K562 (cell line): Measurements from ENCODE around the gene LRRC41. TPM values are rescaled to one million over a fixed set of nuclear protein-coding genes. Genes with fewer than 3 reads are reported as not detected.

Experiments
- FIP1L1 ChIP-seq: fragments of 200-400 bp; formaldehyde crosslinking; IDR thresholded peaks from 2 replicates; pipeline ENCODE4 v1.6.1; 2018; ENCODE audit warnings: mild to moderate bottlenecking, low read depth, low read length; ENCODE audit not compliant: poor library complexity, severe bottlenecking
- NR2C2 ChIP-seq, 2 experiments: fragments of 200-800 bp in 1 of 2; sonication (Bioruptor generic) in 1 of 2; sonication (generic) in 1 of 2; formaldehyde crosslinking in 1 of 2; IDR thresholded peaks; 2 replicates each; pipeline versions ENCODE4 v1.6.1 to v1.8.0; 2016 to 2022; ENCODE audit warnings: mild to moderate bottlenecking in 1 of 2, missing compliant biosample characterization in 1 of 2, missing genetic modification characterization in 1 of 2, missing genetic modification reagents in 1 of 2
- polyA plus RNA-seq, 8 experiments: library from polyadenylated mRNA; depleted of rRNA in 4 of 8; stranded (reverse) in 5 of 8; unstranded in 3 of 8; fragments of >200 nt; fragmentation: Nextera tagmentation in 2 of 8; fragmentation: Illumina TruSeq in 1 of 8; extraction: Ambion mirVana in 2 of 8; extraction: Trizol in 1 of 8; gene quantifications; 2 replicates each; pipeline versions ENCODE4 v1.2.1 to v1.2.3, GENCODE V29; 2011 to 2014; ENCODE audit warnings: inconsistent platforms in 1 of 8, missing spikeins in 1 of 8
- total RNA-seq, 7 experiments: library from RNA; depleted of rRNA in 6 of 7; stranded (reverse); fragments of >200 nt in 6 of 7; fragmentation: Illumina TruSeq in 2 of 7; extraction: Trizol in 2 of 7; gene quantifications; 2 replicates each; pipeline versions ENCODE4 v1.2.1 to v1.2.3, GENCODE V29; 2011 to 2021; ENCODE audit warnings: low replicate concordance in 1 of 7
- TF ChIP-seq, protein P1 (sequence below), 2 experiments: fragments of 450-650 bp; IDR thresholded peaks; 2 replicates each; pipeline ENCODE4 v1.6.1; 2016; ENCODE audit warnings: mild to moderate bottlenecking in 2 of 2, borderline replicate concordance in 1 of 2, low read depth in 1 of 2, moderate library complexity in 1 of 2
- TF ChIP-seq, protein P2 (sequence below), 2 experiments: fragments of 450-650 bp in 1 of 2; sonication (generic) in 1 of 2; formaldehyde crosslinking in 1 of 2; IDR thresholded peaks; 2 replicates each; pipeline versions ENCODE4 v1.7.1 to v1.9.0; 2016 to 2022; ENCODE audit warnings: inconsistent platforms in 1 of 2, mild to moderate bottlenecking in 1 of 2, missing genetic modification reagents in 1 of 2
- TF ChIP-seq, protein P3 (sequence below): fragments of 450-650 bp; IDR thresholded peaks from 2 replicates; pipeline ENCODE4 v1.6.1; 2016; ENCODE audit warnings: missing biosample characterization, missing genetic modification characterization

LRRC41 gene
- total and polyA plus RNA-seq, 9 of the 15 experiments (the other 6 are each of a cell fraction or from before 2014, with no cell fraction given): 10.5 to 64.7 (median 44.2) TPM

DNA sequence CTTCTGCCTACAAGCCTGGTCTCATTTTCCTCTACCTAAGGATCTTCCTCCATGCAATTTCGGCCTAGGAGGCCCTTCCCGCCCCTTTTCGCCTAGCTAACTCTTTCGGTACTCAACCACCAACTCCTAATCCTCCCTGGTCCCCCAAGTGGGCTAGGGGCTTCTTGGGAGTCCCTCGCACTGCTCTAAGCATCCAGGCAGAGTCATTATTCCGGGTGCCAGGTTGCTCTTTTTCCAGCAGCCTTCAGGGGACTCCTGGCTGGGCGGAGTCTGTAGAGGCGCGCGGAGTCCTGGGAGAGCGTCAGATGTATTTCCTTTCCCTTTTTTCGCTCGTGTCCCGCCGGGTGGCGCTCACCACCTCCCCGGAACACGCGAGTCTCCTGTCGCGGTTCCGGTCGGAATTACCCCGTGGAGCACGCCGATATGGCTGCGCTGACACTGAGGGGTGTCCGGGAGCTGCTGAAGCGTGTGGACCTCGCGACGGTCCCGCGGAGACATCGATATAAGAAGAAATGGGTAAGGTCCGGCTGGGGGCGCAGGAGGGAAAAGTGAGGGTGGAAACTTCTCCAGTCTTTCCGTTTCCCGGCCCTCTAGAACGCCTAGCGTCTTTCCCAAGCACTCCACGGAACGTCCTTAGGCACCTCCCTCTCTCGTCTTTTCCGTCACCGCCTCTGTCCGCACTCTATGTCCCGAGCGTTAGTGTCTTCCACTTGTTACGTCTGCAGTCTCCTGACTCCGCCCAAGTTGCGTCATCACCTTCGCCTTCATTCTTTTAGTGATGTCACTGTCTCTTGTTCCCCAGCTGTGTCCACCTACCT, 37.2 kb upstream of the LRRC41 start, which contains the start of gene NSUN4 (continued):
- TF ChIP-seq, protein P1, sequence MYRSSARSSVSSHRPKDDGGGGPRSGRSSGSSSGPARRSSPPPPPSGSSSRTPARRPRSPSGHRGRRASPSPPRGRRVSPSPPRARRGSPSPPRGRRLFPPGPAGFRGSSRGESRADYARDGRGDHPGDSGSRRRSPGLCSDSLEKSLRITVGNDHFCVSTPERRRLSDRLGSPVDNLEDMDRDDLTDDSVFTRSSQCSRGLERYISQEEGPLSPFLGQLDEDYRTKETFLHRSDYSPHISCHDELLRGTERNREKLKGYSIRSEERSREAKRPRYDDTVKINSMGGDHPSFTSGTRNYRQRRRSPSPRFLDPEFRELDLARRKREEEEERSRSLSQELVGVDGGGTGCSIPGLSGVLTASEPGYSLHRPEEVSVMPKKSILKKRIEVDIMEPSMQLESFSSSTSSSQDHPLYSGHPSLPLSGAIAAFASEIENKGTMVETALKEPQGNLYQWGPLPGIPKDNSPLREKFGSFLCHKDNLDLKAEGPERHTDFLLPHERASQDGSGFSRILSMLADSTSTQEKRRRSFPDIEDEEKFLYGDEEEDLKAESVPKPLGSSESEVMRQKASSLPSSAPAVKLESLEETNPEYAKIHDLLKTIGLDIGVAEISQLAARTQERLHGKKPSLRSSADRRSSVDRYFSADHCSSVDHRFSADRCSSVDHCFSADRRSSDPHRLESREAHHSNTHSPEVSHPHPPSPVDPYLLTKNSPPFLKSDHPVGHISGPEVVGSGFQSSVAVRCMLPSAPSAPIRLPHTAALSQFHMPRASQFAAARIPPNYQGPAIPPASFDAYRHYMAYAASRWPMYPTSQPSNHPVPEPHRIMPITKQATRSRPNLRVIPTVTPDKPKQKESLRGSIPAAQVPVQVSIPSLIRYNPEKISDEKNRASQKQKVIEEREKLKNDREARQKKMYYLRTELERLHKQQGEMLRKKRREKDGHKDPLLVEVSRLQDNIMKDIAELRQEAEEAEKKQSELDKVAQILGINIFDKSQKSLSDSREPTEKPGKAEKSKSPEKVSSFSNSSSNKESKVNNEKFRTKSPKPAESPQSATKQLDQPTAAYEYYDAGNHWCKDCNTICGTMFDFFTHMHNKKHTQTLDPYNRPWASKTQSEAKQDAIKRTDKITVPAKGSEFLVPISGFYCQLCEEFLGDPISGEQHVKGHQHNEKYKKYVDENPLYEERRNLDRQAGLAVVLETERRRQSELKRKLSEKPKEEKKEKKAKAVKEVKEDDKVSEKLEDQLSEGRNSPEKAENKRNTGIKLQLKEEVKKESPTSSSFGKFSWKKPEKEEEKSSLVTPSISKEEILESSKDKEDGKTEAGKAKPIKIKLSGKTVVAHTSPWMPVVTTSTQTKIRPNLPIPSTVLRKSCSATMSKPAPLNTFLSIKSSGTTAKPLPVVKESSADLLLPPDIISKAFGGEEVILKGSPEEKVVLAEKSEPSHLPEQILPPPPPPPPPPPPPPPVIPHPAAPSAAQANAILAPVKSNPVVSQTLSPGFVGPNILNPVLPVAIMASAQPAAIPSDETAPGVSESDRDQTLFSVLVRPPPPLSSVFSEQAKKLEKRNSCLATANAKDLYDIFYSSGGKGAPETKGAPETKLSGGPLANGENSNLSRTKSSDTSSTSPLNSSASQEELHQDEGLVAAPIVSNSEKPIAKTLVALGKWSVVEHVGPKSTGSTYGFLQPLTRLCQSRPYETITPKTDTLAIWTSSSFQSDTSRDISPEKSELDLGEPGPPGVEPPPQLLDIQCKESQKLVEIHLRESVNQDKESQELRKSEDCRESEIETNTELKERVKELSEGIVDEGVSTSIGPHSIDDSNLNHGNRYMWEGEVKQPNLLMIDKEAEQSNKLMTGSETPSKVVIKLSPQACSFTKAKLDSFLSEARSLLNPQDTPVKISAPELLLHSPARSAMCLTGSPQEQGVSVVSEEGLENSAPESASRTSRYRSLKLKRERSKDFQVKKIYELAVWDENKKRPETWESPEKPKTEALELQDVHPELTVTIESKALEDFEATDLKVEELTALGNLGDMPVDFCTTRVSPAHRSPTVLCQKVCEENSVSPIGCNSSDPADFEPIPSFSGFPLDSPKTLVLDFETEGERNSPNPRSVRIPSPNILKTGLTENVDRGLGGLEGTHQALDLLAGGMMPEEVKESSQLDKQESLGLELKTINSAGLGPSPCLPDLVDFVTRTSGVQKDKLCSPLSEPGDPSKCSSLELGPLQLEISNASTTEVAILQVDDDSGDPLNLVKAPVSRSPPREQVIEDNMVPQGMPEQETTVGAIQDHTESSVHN (IDR thresholded peaks at IDR 0.05; ENCODE audit: borderline replicate concordance in 1 of 2, low read depth in 1 of 2): peak in 1 of 2 experiments; percentile 79; a peak in 1 of 4 replicates
- TF ChIP-seq FIP1L1: peak; percentile 79
- no peak; the same call in 1 of the 2 replicates for TF ChIP-seq NR2C2 (CRISPR knock-in tag; IDR thresholded peaks at IDR 0.05)
- peak; percentile 86 for TF ChIP-seq NR2C2 (tag; IDR thresholded peaks at IDR 0.05)
- TF ChIP-seq, protein P2, sequence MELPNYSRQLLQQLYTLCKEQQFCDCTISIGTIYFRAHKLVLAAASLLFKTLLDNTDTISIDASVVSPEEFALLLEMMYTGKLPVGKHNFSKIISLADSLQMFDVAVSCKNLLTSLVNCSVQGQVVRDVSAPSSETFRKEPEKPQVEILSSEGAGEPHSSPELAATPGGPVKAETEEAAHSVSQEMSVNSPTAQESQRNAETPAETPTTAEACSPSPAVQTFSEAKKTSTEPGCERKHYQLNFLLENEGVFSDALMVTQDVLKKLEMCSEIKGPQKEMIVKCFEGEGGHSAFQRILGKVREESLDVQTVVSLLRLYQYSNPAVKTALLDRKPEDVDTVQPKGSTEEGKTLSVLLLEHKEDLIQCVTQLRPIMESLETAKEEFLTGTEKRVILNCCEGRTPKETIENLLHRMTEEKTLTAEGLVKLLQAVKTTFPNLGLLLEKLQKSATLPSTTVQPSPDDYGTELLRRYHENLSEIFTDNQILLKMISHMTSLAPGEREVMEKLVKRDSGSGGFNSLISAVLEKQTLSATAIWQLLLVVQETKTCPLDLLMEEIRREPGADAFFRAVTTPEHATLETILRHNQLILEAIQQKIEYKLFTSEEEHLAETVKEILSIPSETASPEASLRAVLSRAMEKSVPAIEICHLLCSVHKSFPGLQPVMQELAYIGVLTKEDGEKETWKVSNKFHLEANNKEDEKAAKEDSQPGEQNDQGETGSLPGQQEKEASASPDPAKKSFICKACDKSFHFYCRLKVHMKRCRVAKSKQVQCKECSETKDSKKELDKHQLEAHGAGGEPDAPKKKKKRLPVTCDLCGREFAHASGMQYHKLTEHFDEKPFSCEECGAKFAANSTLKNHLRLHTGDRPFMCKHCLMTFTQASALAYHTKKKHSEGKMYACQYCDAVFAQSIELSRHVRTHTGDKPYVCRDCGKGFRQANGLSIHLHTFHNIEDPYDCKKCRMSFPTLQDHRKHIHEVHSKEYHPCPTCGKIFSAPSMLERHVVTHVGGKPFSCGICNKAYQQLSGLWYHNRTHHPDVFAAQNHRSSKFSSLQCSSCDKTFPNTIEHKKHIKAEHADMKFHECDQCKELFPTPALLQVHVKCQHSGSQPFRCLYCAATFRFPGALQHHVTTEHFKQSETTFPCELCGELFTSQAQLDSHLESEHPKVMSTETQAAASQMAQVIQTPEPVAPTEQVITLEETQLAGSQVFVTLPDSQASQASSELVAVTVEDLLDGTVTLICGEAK (IDR thresholded peaks at IDR 0.05): peak; percentile 94
- TF ChIP-seq, protein P2 (CRISPR knock-in tag; IDR thresholded peaks at IDR 0.05): no peak
- TF ChIP-seq, protein P3, sequence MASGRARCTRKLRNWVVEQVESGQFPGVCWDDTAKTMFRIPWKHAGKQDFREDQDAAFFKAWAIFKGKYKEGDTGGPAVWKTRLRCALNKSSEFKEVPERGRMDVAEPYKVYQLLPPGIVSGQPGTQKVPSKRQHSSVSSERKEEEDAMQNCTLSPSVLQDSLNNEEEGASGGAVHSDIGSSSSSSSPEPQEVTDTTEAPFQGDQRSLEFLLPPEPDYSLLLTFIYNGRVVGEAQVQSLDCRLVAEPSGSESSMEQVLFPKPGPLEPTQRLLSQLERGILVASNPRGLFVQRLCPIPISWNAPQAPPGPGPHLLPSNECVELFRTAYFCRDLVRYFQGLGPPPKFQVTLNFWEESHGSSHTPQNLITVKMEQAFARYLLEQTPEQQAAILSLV (tag): peak; percentile 95
